ENCODE measurements around the gene TMEM33.

Gene TMEM33

DNA sequence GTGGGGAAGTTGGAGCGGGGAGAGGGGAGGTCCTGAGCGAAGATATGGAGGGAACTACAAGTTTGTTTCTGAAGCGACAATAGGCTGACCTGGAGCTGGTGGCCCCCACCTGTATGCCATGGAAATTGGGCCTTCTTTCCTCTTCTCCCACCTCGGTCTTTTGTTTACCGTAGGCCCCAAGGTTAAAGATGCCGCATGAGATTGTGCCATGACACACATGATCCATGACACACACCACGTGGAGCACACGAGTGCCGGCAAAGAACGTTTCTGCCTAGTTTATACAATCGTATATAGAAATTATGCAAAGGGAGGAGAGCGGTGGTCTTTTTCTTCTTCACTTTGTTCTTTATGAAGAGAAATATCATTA lies 408 bp downstream of the TMEM33 start:
- in situ Hi-C loops (cut with MboI; ENCODE audit: low sequenced_read_pairs) = no loop called here

- in situ Hi-C loops (cut with MboI; ENCODE audit: low sequenced_read_pairs) = no loop called here
These were observed 3.9 kb downstream of the TMEM33 start for GRCh38 chr4:41939016-41939626.

DNA sequence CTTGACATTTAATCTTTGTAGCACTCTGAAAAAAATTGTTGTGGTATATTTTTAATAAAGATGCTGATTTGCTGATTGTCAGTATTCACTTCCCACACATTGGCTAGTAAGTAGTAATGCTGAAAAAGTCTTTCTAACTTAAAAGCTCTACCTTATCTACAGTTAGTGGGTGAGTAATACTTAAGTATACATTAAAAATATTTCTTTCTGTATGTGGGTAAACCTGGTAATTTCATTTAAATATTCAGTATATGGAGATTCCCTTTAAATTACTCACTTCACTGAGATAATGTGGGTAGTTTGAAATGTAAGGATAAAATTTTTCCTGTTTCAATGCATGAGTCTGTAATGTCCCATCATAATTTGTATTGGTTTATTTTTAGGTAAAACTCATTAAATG lies 5.6 kb downstream of the TMEM33 start:
- in situ Hi-C loops (cut with MboI; ENCODE audit: low sequenced_read_pairs) = no loop called here

GRCh38 chr4:41943506-41943905 lies 8.3 kb downstream of the TMEM33 start:
- in situ Hi-C loops (cut with MboI; ENCODE audit: low sequenced_read_pairs) = no loop called here

- in situ Hi-C loops (cut with MboI; ENCODE audit: low sequenced_read_pairs) = no loop called here
These were observed 8.9 kb downstream of the TMEM33 start for GRCh38 chr4:41944089-41944488.

- in situ Hi-C loops (cut with MboI; ENCODE audit: low sequenced_read_pairs) = no loop called here
These were observed 14.3 kb downstream of the TMEM33 start for GRCh38 chr4:41949531-41949930.

DNA sequence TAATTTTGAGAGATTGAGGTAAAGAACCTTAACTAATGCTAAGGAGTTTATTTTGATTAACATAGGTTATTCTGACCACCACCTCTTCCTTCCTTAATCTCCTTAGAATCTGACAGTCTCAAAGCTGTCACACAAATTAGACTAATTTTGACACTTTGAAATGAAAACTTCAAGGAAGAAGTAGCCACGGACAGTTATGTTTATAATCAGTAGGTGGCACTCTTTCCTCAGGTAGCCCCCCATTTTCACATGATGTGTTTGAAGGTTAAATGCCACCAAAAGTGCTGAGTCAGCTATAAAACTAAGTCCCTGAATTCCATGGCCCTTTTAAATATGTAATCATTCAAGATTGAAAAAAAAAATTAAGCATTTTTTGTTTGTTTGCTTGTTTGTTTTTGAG lies 22.4 kb downstream of the TMEM33 start:
- in situ Hi-C loops (cut with MboI; ENCODE audit: low sequenced_read_pairs) = loop anchor here (25.0 kb wide), 2 partner anchors 330 to 555 kb away; no protein-coding TSS in a partner anchor

DNA sequence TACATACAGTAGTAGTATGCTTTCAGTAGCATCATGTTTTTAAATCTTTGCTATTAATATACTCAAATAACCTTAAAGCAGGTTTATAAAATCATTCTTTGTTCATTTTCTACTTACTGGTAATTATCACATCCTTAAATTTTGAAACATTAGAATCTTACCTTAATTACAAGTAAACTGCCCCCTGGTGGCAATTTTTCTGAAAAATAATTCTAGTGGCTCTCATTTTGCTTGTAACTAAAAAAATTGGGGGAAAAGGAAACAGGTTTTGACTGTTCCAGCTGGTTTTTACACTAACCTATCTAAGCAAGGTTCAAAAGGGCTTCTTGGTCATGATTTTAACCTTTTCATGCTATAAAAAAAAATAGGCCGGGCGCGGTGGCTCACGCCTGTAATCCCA lies 27.9 kb downstream of the TMEM33 start:
- in situ Hi-C loops (cut with MboI; ENCODE audit: low sequenced_read_pairs) = loop anchor here (25.0 kb wide), 2 partner anchors 324 to 549 kb away; no protein-coding TSS in a partner anchor

GRCh38 chr4:41964401-41964800 lies 29.2 kb downstream of the TMEM33 start:
- in situ Hi-C loops (cut with MboI; ENCODE audit: low sequenced_read_pairs) = loop anchor here (25.0 kb wide), 2 partner anchors 323 to 548 kb away; no protein-coding TSS in a partner anchor

GRCh38 chr4:41967392-41967791 lies 32.2 kb downstream of the TMEM33 start:
- in situ Hi-C loops (cut with MboI; ENCODE audit: low sequenced_read_pairs) = loop anchor here (25.0 kb wide), 2 partner anchors 320 to 545 kb away; no protein-coding TSS in a partner anchor

- in situ Hi-C loops (cut with MboI; ENCODE audit: low sequenced_read_pairs) = loop anchor here (25.0 kb wide), 2 partner anchors 318 to 543 kb away; no protein-coding TSS in a partner anchor
These were observed 34.4 kb downstream of the TMEM33 start for GRCh38 chr4:41969671-41970070.

GRCh38 chr4:41975341-41975740 lies 40.1 kb downstream of the TMEM33 start:
- in situ Hi-C loops (cut with MboI; ENCODE audit: low sequenced_read_pairs) = no loop called here

DNA sequence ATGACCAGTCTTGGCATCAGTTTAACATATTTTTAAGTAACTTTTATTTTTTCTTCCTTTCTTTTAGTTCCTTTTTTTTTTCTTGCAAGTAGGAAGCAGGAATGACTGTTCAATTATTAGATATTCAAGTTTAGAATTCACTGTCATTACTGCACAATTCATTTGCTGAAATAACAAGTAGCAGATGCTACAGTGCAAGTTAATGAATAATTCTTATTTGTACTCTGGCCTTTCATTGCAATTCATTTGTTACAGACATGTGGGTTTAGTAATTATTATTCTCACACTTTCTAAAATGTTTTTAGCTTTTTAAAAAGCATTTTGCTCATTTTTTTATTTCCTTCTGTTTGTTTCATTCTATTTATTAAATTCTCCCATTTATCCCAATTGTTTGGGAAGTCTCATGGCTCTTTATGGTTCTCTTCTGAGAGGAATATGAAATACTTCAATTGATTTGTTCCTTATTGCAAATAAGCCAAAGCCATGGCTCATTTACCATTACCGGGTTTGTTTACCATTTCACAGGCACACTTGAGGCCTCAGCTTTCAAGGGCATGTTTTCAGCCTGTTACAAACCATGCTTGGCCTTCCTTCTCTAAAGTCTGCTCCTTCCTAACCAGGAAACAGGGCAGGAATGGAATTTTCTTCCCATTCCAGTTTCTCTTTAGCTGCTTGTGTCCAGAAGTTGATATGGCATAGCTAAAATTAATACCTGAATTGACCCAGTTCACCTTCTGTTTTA lies 41.7 kb downstream of the TMEM33 start:
- in situ Hi-C loops (cut with MboI; ENCODE audit: low sequenced_read_pairs) = no loop called here

GRCh38 chr4:41977709-41978108 lies 42.5 kb downstream of the TMEM33 start:
- in situ Hi-C loops (cut with MboI; ENCODE audit: low sequenced_read_pairs) = no loop called here

GRCh38 chr4:41981456-41981855 lies 46.2 kb downstream of the TMEM33 start, which contains the start of gene DCAF4L1:
DCAF4L1 (plus strand) TSS chr4:41981756; CDS start chr4:41981793, 37 bp downstream.
- in situ Hi-C loops (cut with MboI; ENCODE audit: low sequenced_read_pairs) = no loop called here

DNA sequence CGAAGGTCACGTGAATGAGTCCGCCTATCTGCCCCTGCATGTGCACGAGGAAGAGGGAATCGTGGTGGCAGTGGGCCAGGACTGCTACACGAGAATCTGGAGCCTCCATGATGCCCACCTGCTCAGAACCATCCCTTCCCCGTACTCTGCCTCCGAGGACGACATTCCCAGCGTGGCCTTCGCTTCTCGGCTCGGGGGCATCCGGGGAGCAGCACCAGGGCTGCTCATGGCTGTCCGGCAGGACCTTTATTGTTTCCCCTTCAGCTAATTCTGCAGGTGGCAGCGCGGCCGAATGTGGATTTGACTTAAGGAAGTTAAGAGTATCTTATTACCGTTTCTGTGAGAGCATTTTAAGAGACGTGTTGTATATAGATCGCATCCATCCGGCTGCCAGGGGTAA lies 47.5 kb downstream of the TMEM33 start:
- in situ Hi-C loops (cut with MboI; ENCODE audit: low sequenced_read_pairs) = no loop called here

- in situ Hi-C loops (cut with MboI; ENCODE audit: low sequenced_read_pairs) = no loop called here
These were observed 49.9 kb downstream of the TMEM33 start for GRCh38 chr4:41985151-41985550.

- in situ Hi-C loops (cut with MboI; ENCODE audit: low sequenced_read_pairs) = no loop called here
These were observed 54.8 kb downstream of the TMEM33 start for GRCh38 chr4:41989994-41990364.

- in situ Hi-C loops (cut with MboI; ENCODE audit: low sequenced_read_pairs) = no loop called here
These were observed 55.3 kb downstream of the TMEM33 start, which contains the start of gene SLC30A9 for GRCh38 chr4:41990365-41991111. SLC30A9 (plus strand) TSS chr4:41990530; CDS start chr4:41990652, 122 bp downstream.

DNA sequence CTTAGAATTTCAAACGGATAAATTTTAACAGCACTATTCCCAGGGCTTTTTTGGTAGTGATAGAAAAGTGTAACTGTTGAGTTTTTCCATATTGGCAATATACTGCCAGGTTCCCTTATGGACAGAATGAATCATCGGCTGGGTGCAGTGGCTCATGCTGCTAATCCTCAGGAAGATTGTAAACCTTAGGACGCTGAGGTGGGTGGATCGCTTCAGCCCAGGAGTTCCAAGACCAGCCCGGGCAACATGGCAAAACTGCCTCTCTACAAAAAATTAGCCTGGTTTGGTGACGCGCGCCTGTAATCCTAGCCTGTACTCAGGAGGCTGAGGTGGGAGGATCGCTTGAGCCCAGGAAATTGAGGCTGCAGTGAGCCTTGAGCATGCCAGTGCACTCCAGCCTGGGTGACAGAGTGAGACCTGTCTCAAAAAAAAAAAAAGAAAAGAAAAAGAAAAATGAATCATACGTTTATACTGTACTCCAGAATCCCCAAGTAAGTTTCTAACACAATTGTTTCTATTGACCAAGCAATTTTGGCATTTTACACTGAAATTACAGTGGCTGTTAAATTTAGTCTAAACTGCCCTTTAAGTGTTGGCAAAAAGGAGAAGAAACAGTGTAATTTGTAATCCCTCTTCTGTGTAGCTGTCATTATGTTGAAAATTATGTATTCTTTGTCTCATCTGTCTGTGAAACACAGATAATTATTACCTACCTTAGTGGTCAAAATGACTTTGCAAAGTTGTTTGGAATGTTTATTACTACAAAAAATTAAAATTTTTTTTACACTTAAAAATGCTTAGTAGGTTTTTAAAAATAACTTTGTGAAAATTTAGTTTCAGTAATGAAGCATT lies 56.9 kb downstream of the TMEM33 start:
- in situ Hi-C loops (cut with MboI; ENCODE audit: low sequenced_read_pairs) = no loop called here
